Activated naive CD8-positive, alpha-beta T cell treated with anti-CD3 and anti-CD28 coated beads, Interleukin-2, amount 50 U/mL, for 16 hours (primary cell): ENCODE data around the gene LHFPL2.
"Not testable (repeated sequence)": the region's sequence is repeated elsewhere in the genome, so short reads cannot be mapped to it uniquely, and the experiment has no call there.

ENCODE experiments used
- DNase-seq: peaks from one replicate; pipeline ENCODE4 v3.0.0-alpha.2; 2020; ENCODE audit warnings: low read depth, low spot score

The LHFPL2 gene

DNA sequence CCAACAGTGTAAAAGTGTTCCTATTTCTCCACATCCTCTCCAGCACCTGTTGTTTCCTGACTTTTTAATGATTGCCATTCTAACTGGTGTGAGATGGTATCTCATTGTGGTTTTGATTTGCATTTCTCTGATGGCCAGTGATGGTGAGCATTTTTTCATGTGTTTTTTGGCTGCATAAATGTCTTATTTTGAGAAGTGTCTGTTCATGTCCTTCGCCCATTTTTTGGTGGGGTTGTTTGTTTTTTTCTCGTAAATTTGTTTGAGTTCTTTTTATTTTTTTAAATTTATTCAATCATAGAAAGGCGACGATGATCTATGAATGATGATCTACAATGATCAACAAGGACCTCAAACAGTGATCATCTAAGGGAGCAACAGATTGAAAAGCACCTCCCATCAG is 28.5 kb downstream of the LHFPL2 start:
- not testable (repeated sequence) for DNase-seq

GRCh38 chr5:78618303-78618702 is 30.3 kb downstream of the LHFPL2 start:
- DNase-seq = no peak

DNA sequence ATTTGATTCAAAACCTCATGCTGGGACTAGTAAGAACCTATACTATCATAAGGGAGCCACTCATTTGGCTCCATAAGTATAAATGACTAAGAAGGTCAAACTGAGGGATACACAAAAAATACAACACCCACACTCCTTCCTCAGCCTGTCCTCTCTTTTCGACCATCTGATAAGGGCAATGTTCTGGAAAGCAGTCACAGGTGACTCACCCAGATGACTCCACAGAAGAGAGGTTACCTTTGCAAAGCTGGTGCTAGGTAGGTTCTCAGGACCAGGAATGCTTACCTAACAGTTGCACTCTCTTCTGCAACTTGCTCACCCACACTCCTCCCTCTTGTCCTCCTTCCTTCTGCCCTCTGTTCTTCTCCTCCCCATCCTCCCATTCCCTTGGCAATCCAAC is 32.9 kb downstream of the LHFPL2 start:
- DNase-seq = no peak

GRCh38 chr5:78614816-78615215 is 33.8 kb downstream of the LHFPL2 start:
- DNase-seq = no peak

DNA sequence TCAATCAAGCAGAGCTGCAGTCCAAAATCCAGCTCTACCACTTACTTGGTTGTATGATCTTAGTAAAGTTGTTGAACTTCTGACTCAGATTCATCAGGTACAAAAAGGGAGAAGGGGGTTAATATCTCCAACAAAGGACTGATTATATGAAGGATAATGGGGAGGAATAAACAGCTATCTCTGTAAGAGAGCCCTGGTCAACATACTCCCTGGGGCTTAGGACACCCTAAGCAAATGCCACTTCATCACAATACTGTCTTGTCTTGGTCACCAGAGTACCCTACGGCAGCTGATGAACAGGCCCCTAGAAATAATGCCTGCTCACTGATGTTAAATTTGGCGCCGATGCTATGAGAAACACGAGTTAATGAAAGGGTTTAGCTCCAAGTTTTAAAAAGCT is 34.8 kb downstream of the LHFPL2 start:
- no peak for DNase-seq

DNA sequence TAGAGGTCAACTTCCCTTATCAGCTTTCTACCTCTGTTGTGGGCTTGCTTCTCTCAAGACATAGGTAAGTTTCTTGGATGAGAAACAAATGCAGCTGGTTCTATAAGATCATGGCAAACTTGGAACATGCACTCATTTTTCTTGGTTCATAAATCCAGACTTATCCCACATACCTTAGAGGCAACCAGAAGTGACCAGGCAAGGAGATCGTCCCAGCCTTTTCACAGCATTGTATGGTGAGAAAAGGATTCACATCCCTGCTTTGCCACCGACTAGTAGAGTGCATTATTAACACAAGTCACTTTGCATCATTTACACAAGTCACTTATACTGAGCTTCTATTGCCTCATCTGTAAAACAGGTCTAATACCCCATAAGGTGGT is 35.4 kb downstream of the LHFPL2 start:
- no peak for DNase-seq

DNA sequence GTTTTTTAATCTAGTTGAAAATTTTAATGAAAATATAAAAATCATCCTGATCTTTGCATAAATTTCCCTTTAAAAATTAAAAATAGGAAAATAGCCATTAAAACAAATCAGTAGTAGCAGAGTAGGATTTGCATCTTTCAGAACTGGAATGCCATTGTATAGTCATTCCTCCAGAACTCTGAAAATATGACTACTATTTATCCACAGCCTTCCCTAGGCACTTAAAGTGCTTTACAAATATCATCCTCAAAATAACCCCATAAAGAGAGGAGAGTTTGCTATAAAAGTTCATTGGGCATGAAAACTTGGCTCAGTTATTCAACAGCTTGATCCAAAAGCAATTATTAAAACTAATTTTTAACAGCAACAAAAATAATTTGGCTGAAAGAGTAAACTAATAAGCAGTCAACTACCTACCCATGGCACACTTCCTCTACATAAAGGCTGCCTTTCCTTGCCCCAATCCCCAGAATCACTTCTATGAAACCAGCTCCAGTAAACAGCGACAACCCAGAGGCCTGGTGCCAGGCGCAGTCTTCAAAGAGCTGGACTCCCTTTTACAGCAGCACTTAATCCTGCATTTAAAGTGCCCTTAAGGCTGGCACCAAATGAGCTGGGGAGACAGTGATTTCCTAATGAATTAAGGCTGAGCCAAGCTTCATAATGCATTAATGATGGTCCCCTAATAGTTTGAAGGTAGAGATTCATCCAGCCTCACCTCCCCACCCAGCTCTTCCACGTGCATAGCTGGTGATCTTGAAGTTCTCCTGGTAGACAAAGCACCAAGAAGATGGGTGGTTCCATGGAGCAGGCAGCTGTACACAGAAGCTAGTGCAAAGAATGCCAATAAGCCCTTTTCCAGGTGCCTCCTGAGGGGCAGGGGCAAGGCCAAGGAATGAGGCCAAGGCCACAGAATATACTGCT is 36.1 kb downstream of the LHFPL2 start:
- no peak for DNase-seq

GRCh38 chr5:78611126-78611605 is 37.4 kb downstream of the LHFPL2 start:
- no peak for DNase-seq

DNA sequence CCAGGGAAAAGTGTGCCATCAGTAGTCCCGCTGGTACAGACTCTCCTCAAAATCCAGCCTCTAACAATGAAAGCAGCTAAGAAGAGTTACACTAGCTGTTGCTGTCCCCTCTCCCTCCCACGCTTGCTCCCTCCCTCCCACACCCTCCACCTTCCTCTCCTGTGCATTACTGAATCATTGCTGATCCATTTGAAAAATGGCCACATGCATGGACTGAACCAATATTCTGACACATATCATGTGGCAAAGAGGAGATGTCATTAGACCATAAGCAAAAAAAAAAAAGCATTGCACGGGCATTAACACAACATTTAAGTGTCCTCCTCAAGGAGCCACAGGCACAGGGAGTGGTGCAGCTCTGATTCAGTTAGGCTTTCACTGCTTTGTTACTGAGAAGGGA is 37.9 kb downstream of the LHFPL2 start:
- DNase-seq = no peak

GRCh38 chr5:78610163-78610583 is 38.4 kb downstream of the LHFPL2 start:
- no peak for DNase-seq

- no peak for DNase-seq
Observed at GRCh38 chr5:78607864-78608263, 40.7 kb downstream of the LHFPL2 start.

DNA sequence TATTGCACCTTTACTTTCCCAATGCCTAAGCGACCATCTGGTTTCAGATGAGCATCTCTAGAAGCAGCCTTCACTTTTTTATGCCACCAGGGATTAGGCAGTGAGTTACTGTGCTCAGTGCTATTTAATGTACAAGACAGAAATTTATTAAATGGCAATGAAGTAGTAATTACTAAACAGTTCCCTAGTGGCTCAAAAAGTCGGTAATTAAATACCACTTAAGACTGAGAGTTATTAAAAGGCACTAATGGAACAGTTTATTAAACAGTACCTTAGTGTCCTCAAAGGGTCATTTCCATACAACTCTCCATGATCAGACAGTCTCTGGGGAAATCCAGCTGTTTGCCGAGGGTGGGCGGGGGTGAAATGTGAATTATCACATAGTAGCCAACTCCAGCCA is 42.3 kb downstream of the LHFPL2 start:
- DNase-seq = no peak

DNA sequence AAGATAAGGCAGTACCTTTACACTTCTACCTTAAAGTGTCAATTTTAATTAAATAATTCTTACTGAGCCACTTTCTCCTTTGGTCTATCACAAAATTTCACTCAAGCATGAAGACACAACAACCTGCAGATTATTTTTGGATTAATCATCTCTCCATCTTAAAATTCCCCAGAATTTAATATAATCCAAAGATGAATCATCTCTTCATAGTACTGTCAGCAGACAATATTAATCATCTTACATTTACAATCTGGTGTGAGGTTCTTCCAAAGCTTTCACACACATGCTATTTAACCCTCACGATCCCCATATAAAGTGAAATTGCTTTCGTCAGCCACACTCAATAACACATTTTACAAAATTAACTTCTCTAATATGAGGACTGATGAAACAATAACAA is 43.0 kb downstream of the LHFPL2 start:
- no peak for DNase-seq

DNA sequence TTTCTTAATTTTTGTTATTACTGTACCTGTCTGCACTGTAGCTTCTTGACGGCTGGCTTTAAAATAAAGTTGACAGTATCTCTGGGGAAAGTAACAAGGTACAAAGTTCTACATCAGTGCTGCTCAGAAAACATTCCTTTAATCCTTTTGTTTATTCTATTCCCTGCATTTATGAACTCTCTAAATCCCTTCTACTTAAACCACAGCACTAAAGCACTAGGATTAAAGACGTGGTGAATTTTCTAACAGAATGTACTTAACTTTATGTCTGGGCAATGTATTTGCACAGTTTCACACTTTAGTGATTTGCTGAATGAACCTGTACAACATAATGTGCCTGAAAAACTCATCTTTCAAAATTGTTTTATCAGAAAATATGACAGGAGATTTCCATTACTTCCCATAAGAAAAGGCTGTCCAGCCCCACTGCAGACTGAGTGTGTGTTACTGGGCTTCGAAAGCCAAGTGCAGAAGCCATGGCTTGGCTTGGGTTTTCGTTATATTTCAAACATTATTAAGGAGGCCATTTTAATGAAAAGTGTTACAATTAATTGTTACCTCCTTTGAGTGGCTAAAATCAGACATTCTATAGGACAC is 43.8 kb downstream of the LHFPL2 start:
- no peak for DNase-seq

DNA sequence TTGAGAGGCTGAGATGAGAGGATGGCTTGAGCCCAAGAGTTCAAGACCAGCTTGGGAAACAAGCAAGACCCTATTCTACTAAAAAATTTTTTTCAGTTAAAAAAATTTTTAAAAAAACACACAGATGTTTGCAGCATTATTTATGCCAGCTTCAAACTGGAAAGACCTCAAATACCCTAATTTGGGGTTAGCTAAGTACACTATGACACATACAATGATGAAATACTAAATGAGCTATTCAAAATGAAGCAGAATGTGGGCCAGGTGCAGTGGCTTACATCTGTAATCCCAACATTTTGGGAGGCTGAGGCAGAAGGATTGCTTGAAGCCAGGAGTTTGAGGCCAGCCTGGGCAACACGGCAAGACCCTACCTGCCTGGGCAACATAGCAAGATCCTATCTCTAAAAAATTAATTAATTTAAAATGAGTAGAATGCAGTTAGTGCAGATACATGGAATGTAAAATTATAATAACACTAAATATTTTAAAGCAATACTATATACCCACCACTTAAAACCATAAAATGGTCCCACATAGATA is 44.9 kb downstream of the LHFPL2 start:
- no peak for DNase-seq

GRCh38 chr5:78602400-78602799 is 46.2 kb downstream of the LHFPL2 start:
- no peak for DNase-seq

- no peak for DNase-seq
Observed at GRCh38 chr5:78601559-78602314, 46.8 kb downstream of the LHFPL2 start.

- no peak for DNase-seq
Observed at GRCh38 chr5:78600687-78601414, 47.7 kb downstream of the LHFPL2 start.

- DNase-seq = no peak
Observed at GRCh38 chr5:78598973-78599372, 49.6 kb downstream of the LHFPL2 start.

GRCh38 chr5:78597974-78598371 is 50.6 kb downstream of the LHFPL2 start:
- DNase-seq = no peak
